ENCODE data around the gene ADCK1.
"Not testable (repeated sequence)": the region's sequence is repeated elsewhere in the genome, so short reads cannot be mapped to it uniquely, and the experiment has no call there.

ADCK1 gene

GRCh38 chr14:77809011-77809410, 9.1 kb downstream of the ADCK1 start:
- no peak for DNase-seq (ENCODE audit: low read depth in 3 of 3)

- no peak for DNase-seq (ENCODE audit: low read depth in 3 of 3)
Measured at GRCh38 chr14:77812028-77812427, 12.1 kb downstream of the ADCK1 start.

- DNase-seq (ENCODE audit: low read depth in 3 of 3): not testable (repeated sequence)
Measured at GRCh38 chr14:77812682-77813081, 12.8 kb downstream of the ADCK1 start.

- no peak for DNase-seq (ENCODE audit: low read depth in 3 of 3)
Measured at GRCh38 chr14:77822307-77822706, 22.4 kb downstream of the ADCK1 start.

- DNase-seq (ENCODE audit: low read depth in 3 of 3): no peak
Measured at GRCh38 chr14:77822741-77823140, 22.8 kb downstream of the ADCK1 start.

GRCh38 chr14:77823378-77823777, 23.5 kb downstream of the ADCK1 start:
- DNase-seq (ENCODE audit: low read depth in 3 of 3): no peak

- DNase-seq (ENCODE audit: low read depth in 3 of 3): no peak
Measured at GRCh38 chr14:77825895-77826519, 26.1 kb downstream of the ADCK1 start.

GRCh38 chr14:77830692-77831091, 30.8 kb downstream of the ADCK1 start:
- no peak for DNase-seq (ENCODE audit: low read depth in 3 of 3)

GRCh38 chr14:77832297-77832696, 32.4 kb downstream of the ADCK1 start:
- DNase-seq (ENCODE audit: low read depth in 3 of 3): no peak

- no peak for DNase-seq (ENCODE audit: low read depth in 3 of 3)
Measured at GRCh38 chr14:77837926-77838325, 38.0 kb downstream of the ADCK1 start.

GRCh38 chr14:77838831-77839511, 39.1 kb downstream of the ADCK1 start:
- no peak for DNase-seq (ENCODE audit: low read depth in 3 of 3)

- no peak for DNase-seq (ENCODE audit: low read depth in 3 of 3)
Measured at GRCh38 chr14:77843195-77843594, 43.3 kb downstream of the ADCK1 start.

- no peak for DNase-seq (ENCODE audit: low read depth in 3 of 3)
Measured at GRCh38 chr14:77843651-77844050, 43.7 kb downstream of the ADCK1 start.

GRCh38 chr14:77844802-77845201, 44.9 kb downstream of the ADCK1 start:
- DNase-seq (ENCODE audit: low read depth in 3 of 3): no peak

- DNase-seq (ENCODE audit: low read depth in 3 of 3): no peak
Measured at GRCh38 chr14:77848031-77848430, 48.1 kb downstream of the ADCK1 start.

GRCh38 chr14:77849711-77850110, 49.8 kb downstream of the ADCK1 start:
- DNase-seq (ENCODE audit: low read depth in 3 of 3): no peak

GRCh38 chr14:77853919-77854318, 54.0 kb downstream of the ADCK1 start:
- no peak for DNase-seq (ENCODE audit: low read depth in 3 of 3)

- DNase-seq (ENCODE audit: low read depth in 3 of 3): no peak
Measured at GRCh38 chr14:77856941-77857340, 57.0 kb downstream of the ADCK1 start.

- DNase-seq (ENCODE audit: low read depth in 3 of 3): no peak
Measured at GRCh38 chr14:77859934-77860570, 60.1 kb downstream of the ADCK1 start.

GRCh38 chr14:77861201-77861600, 61.3 kb downstream of the ADCK1 start:
- no peak for DNase-seq (ENCODE audit: low read depth in 3 of 3)

- DNase-seq (ENCODE audit: low read depth in 3 of 3): peak; percentile 38 to 73 (median 73)
Measured at GRCh38 chr14:77862154-77862786, 62.4 kb downstream of the ADCK1 start.

- no peak for DNase-seq (ENCODE audit: low read depth in 3 of 3)
Measured at GRCh38 chr14:77864085-77864484, 64.2 kb downstream of the ADCK1 start.

GRCh38 chr14:77864580-77864979, 64.7 kb downstream of the ADCK1 start:
- DNase-seq (ENCODE audit: low read depth in 3 of 3): no peak
